Measurements from ENCODE around the gene ICAM4. TPM values are rescaled to one million over a fixed set of nuclear protein-coding genes. Genes with fewer than 3 reads are reported as not detected.

The ICAM4 gene
- total and polyA plus RNA-seq, 2 of the 13 experiments (the other 11 are each of a cell fraction or from before 2014, with no cell fraction given) = 2.9 to 4.0 TPM

- peak; percentile 95 for TF ChIP-seq ZBTB39 (CRISPR knock-in tag; IDR thresholded peaks at IDR 0.05)
- no peak for TF ChIP-seq ATF4 (CRISPR knock-in tag; IDR thresholded peaks at IDR 0.05)
- TF ChIP-seq ZNF704 (CRISPR knock-in tag; IDR thresholded peaks at IDR 0.05; ENCODE audit: borderline replicate concordance) = peak; percentile 87
- TF ChIP-seq PRDM15 (CRISPR knock-in tag; IDR thresholded peaks at IDR 0.05) = 0 out of 2 replicates have a peak, but pooled peaks have one; percentile 34
- TF ChIP-seq CEBPZ (IDR thresholded peaks at IDR 0.05; ENCODE audit: low read length) = no peak
- TF ChIP-seq ZZZ3 (CRISPR knock-in tag; IDR thresholded peaks at IDR 0.05; ENCODE audit: borderline replicate concordance) = no peak; the same call in 1 of the 2 replicates
- no peak for TF ChIP-seq MBD4 (IDR thresholded peaks at IDR 0.05; ENCODE audit: borderline replicate concordance, low read length)
- TF ChIP-seq CTCF (CRISPR knock-in tag; IDR thresholded peaks at IDR 0.05) = no peak
- no peak for TF ChIP-seq KLF11 (CRISPR knock-in tag; IDR thresholded peaks at IDR 0.05)
- no peak for TF ChIP-seq ZFP36L2 (CRISPR knock-in tag; IDR thresholded peaks at IDR 0.05)
- 0 out of 2 replicates have a peak, but pooled peaks have one; percentile 66 for TF ChIP-seq SATB2 (CRISPR knock-in tag; IDR thresholded peaks at IDR 0.05)
- TF ChIP-seq RFXANK (CRISPR knock-in tag; IDR thresholded peaks at IDR 0.05) = no peak
- 0 out of 2 replicates have a peak, but pooled peaks have one; percentile 38 for TF ChIP-seq ZFP82 (CRISPR knock-in tag; IDR thresholded peaks at IDR 0.05; ENCODE audit: borderline replicate concordance)
- no peak for TF ChIP-seq SETDB1 (CRISPR knock-in tag; IDR thresholded peaks at IDR 0.05; ENCODE audit: borderline replicate concordance)
Measured at GRCh38 chr19:10251792-10252694, 34.7 kb upstream of the ICAM4 start, which contains the start of gene MRPL4 (continued).
